ENCODE results near the gene FAM47E. TPM values are rescaled to one million over a fixed set of nuclear protein-coding genes. Genes with fewer than 3 reads are reported as not detected.
A peak's percentile ranks its signal among the peaks of the same experiment; 100 is the strongest.
"Not testable (repeated sequence)": the region's sequence is repeated elsewhere in the genome, so short reads cannot be mapped to it uniquely, and the experiment has no call there.

FAM47E gene
- polyA plus RNA-seq, 3 donors from 2014 or later = not detected

- Mint-ChIP-seq H3K27me3 (ENCODE audit: low read depth in 3 of 3) (peaks cover 10 to 24% (median 24%) of the 10 kb centered on the region in 3 donors), H3K27ac (no peak overlapping the region), H3K36me3 (no peaks in the 10 kb centered on the region), H3K4me1 (peaks cover 26 to 30% of the 10 kb centered on the region in 2 donors), H3K4me3 (no peak overlapping the region), H3K9me3 (no peaks in the 10 kb centered on the region)
- DNase-seq = no peak
These were observed 27.9 kb downstream of the FAM47E start for GRCh38 chr4:76279462-76279861.

DNA sequence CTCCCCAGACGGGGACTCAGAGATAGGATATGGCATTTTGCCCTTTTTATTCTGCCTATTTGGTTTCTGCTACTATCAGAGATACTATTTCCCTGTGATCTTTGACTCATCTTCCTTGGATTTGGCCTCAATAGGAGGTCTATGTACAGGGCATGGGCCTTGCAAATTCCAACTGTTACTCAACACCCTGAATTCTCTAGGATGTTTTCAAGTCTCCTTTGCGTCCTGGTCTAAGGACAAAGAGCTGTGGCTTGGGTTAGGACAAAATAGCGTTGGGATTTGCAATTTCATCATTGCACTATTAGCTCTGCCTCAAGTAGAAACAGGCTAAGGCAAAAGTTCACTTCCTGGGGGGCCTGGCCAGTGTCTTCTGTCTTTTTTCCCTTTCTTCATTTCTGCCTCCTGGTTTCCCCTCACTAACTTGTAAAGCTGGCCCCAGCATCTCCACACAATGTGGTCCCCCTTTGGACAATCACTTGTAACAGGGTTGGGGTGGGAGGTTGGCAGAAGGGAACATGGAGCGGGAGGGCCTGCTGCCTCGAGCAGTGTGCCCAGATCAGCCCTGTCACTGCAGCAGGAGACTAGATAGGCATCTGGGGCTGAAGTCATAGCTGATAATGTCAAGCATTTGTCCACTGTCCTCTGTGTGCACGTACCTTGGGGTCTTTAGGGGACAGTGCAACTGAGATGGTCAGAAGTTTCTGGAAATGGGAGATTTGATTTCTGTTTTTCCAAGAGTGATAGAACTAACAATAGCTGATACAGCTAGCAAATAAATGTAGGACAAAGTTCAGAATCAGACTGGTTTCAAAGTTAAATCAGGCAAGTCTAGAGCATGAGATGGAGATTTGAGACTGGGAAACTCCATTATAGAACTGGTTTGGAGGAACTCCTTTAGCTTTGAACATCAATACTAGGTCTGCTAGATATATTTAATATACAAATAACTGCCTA, 29.2 kb downstream of the FAM47E start:
- no peaks in the 10 kb centered on the region for H3K9me3 Mint-ChIP-seq
- H3K27ac Mint-ChIP-seq = no peak overlapping the region
- H3K4me3 Mint-ChIP-seq = no peak overlapping the region
- H3K36me3 Mint-ChIP-seq = no peaks in the 10 kb centered on the region
- DNase-seq = no peak
- peaks cover 26 to 29% of the 10 kb centered on the region in 2 donors for H3K4me1 Mint-ChIP-seq
- peaks cover 11 to 24% (median 19%) of the 10 kb centered on the region in 3 donors for H3K27me3 Mint-ChIP-seq (ENCODE audit: low read depth in 3 of 3)

DNA sequence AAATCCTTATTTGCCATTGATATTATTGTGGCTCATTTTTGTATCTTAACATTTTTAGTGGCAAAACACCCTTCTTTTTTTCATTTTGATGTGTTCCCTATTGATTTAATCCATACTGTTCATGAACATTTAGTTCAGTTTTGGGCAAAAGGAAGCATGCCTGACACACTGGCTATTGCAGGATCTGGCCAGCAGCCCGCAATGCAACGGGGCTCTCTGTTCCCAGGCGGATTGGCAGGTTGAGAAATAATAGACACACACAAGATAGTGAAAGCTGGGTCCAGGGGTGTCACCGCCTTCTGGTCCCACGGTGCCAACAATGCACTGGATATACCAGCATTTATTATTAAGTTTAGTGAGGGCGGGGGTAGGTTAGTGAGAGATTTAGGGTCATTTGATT, 30.1 kb downstream of the FAM47E start:
- not testable (repeated sequence) for DNase-seq, H3K36me3 Mint-ChIP-seq, H3K4me3 Mint-ChIP-seq, H3K9me3 Mint-ChIP-seq, H3K27ac Mint-ChIP-seq
- Mint-ChIP-seq H3K27me3 (ENCODE audit: low read depth in 3 of 3) (peaks cover 13 to 21% (median 16%) of the 10 kb centered on the region in 3 donors), H3K4me1 (peaks cover 19 to 21% of the 10 kb centered on the region in 2 donors)

- Mint-ChIP-seq H3K27me3 (ENCODE audit: low read depth in 3 of 3) (peaks cover 14 to 20% (median 15%) of the 10 kb centered on the region in 3 donors), H3K4me3 (no peak overlapping the region), H3K4me1 (peaks cover 5 to 7% of the 10 kb centered on the region in 2 donors), H3K9me3 (peaks cover 0 to 4% (median 2%) of the 10 kb centered on the region in 6 donors), H3K27ac (no peak overlapping the region), H3K36me3 (peaks cover 0 to 8% (median 6%) of the 10 kb centered on the region in 3 donors)
- DNase-seq = no peak
These were observed 31.6 kb downstream of the FAM47E start for GRCh38 chr4:76282941-76283689.

- Mint-ChIP-seq H3K36me3 (peaks cover 0 to 8% (median 6%) of the 10 kb centered on the region in 3 donors), H3K4me1 (peaks cover 5 to 7% of the 10 kb centered on the region in 2 donors), H3K4me3 (peak overlapping the region in 1 of 5 donors; percentile 27), H3K9me3 (peaks cover 0 to 4% (median 2%) of the 10 kb centered on the region in 6 donors), H3K27ac (no peak overlapping the region), H3K27me3 (ENCODE audit: low read depth in 3 of 3) (peaks cover 8 to 23% (median 9%) of the 10 kb centered on the region in 3 donors)
- peak in 1 of 3 donors; percentile 15 for DNase-seq
These were observed 32.4 kb downstream of the FAM47E start for GRCh38 chr4:76283900-76284299.

DNA sequence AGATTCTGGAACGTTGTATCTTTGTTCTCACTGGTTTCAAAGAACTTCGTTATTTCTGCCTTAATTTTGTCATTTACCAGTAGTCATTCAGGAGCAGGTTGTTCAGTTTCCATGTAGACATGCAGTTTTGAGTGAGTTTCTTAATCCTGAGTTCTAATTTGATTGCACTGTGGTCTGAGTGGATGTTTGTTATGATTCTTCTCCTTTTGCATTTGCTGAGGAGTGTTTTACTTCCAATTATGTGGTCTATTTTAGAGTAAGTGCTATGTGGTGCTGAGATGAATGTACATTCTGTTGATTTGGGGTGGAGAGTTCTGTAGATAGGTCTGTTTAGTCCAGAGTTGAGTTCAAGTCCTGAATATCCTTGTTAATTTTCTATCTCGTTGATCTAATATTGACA, 36.3 kb downstream of the FAM47E start:
- H3K9me3 Mint-ChIP-seq, H3K4me1 Mint-ChIP-seq, H3K4me3 Mint-ChIP-seq, DNase-seq, H3K27ac Mint-ChIP-seq, H3K36me3 Mint-ChIP-seq: not testable (repeated sequence)
- H3K27me3 Mint-ChIP-seq (ENCODE audit: low read depth in 3 of 3) = peaks cover 3 to 33% (median 6%) of the 10 kb centered on the region in 3 donors

DNA sequence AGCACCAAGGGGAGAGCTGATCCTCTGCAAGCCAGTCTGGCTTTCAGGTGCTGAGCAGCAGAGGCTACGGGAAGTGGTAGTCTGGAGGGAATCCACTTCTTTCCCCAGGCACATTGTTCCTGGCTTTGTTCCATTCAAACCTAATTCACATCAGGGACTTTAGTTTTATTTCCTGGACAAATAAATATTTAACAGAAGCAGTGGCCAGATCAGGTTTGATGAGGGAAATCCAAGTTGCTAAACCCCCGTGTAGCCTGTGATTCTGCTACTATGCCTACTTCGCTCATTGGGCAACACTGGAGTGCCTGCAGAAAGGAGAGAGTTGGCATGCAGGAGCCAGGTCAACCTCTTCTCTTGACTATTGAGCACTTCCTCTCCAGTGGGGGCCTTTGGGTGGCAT, 41.2 kb downstream of the FAM47E start:
- Mint-ChIP-seq H3K4me3 (no peak overlapping the region), H3K4me1 (no peaks in the 10 kb centered on the region), H3K36me3 (peaks cover 12 to 21% (median 13%) of the 10 kb centered on the region in 3 donors), H3K9me3 (peaks cover 0 to 17% (median 5%) of the 10 kb centered on the region in 6 donors), H3K27me3 (ENCODE audit: low read depth in 3 of 3) (peaks cover 0 to 22% (median 2%) of the 10 kb centered on the region in 3 donors), H3K27ac (no peak overlapping the region)
- DNase-seq = no peak

DNA sequence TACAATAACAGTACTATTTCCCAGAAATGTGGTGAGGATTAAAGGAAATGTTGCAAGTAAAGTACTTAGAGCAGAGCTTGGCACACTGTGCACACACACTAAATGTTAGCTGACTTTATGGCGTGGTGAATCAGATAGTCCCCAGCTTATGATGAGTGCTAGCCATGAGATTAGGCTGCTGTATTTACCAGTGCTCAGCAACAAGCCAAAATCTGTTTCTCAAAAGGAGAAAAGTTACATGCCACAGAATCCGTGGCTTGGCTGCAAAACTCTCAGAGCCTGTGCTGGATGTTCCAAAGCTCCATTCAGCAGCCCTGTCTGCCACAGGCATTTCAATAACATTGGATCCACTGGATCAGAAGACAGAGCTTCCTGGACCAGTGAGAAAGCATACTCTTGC, 42.3 kb downstream of the FAM47E start:
- Mint-ChIP-seq H3K27me3 (ENCODE audit: low read depth in 3 of 3) (peaks cover 2 to 13% (median 4%) of the 10 kb centered on the region in 3 donors), H3K36me3 (peaks cover 12 to 26% (median 19%) of the 10 kb centered on the region in 3 donors), H3K4me1 (no peaks in the 10 kb centered on the region), H3K27ac (no peak overlapping the region), H3K9me3 (peaks cover 4 to 26% (median 8%) of the 10 kb centered on the region in 6 donors), H3K4me3 (no peak overlapping the region)
- no peak for DNase-seq

DNA sequence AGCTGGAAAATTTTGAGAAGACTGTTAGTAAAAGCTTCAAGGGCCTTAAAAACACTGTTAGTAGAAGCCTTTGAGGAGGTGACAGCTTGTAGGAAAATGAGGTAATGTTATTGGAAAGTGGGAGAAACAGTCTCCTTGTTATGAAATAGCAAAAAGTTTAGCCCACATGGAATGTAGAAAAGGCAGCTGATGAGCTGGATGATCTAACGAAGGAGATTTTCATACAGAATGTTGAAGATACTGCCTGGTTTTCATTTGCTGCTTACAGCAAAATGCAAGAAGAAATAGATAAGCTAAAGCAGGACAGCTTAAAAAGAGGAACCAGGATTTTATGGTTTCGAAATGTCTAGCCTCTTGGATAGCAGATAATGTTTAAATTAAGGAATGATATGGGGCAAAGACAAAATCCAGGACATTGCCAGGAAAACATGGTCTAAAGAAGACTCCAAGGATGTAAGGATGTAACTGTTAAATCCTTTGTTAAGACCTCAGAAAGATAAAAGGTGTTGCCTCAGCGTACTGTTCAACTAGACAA, 44.8 kb downstream of the FAM47E start:
- Mint-ChIP-seq H3K27ac (no peak overlapping the region), H3K9me3 (peaks cover 4 to 26% (median 9%) of the 10 kb centered on the region in 6 donors), H3K36me3 (peaks cover 12 to 31% (median 19%) of the 10 kb centered on the region in 3 donors), H3K4me3 (no peak overlapping the region), H3K27me3 (ENCODE audit: low read depth in 3 of 3) (peaks cover 2 to 4% (median 2%) of the 10 kb centered on the region in 3 donors), H3K4me1 (peaks cover 7 to 8% of the 10 kb centered on the region in 2 donors)
- DNase-seq = no peak

DNA sequence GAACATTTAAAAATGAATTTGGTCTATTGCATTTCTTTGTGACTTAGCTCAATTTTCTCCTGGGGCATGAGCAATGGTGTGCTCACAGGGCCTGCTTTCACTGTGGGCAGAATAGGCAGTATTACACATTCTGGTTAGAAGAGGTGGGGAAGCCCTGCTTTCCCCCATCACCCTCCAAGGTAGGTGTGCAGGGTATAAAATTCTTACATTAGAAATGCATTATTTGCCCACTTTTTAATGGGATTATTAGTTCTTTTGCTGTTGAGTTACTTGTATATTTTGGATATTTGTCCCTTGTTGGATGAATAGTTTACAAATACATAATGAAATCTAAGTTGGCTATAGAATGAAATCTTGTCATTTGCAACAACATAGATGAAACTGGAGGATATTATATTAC, 46.7 kb downstream of the FAM47E start:
- Mint-ChIP-seq H3K4me1 (peaks cover 16 to 18% of the 10 kb centered on the region in 2 donors), H3K9me3 (peaks cover 4 to 26% (median 9%) of the 10 kb centered on the region in 6 donors), H3K36me3 (peaks cover 10 to 31% (median 19%) of the 10 kb centered on the region in 3 donors), H3K4me3 (no peak overlapping the region), H3K27ac (peak overlapping the region in 1 of 6 donors; percentile 12), H3K27me3 (ENCODE audit: low read depth in 3 of 3) (peaks cover 2% of the 10 kb centered on the region in 3 donors)
- no peak for DNase-seq

DNA sequence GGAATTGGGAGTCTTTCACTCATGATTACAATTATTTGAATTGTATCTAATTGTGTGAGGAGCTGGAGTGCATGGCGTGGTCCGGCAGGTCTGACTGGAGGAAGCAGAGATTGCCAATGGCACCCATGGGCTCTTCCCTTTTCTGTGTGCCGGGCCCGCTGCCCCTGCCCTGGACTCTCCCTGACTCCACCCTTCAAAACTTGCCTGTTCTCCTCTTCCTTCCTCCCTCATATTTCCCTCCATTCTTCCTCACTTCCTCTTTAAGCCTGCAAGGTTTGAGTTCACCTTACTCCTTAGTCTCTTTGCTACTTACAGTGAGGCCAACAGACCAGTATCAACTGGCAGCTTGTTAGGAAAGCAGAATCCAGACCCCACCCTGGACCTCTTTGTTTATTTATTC, 48.5 kb downstream of the FAM47E start:
- no peak overlapping the region for H3K27ac Mint-ChIP-seq
- no peak for DNase-seq
- peaks cover 9 to 24% (median 15%) of the 10 kb centered on the region in 3 donors for H3K36me3 Mint-ChIP-seq
- H3K4me1 Mint-ChIP-seq = peaks cover 29 to 34% of the 10 kb centered on the region in 2 donors
- peaks cover 2 to 4% (median 2%) of the 10 kb centered on the region in 3 donors for H3K27me3 Mint-ChIP-seq (ENCODE audit: low read depth in 3 of 3)
- H3K9me3 Mint-ChIP-seq = peaks cover 4 to 26% (median 9%) of the 10 kb centered on the region in 6 donors
- H3K4me3 Mint-ChIP-seq = no peak overlapping the region

- peak in 2 of 3 donors; percentile 7 to 11 for DNase-seq
- H3K4me1 Mint-ChIP-seq = peaks cover 38 to 43% of the 10 kb centered on the region in 2 donors
- H3K27me3 Mint-ChIP-seq (ENCODE audit: low read depth in 3 of 3) = peaks cover 2 to 10% (median 2%) of the 10 kb centered on the region in 3 donors
These were observed 49.7 kb downstream of the FAM47E start for GRCh38 chr4:76301068-76301774.

GRCh38 chr4:76301775-76302162, 50.2 kb downstream of the FAM47E start:
- Mint-ChIP-seq H3K9me3 (peaks cover 2 to 16% (median 8%) of the 10 kb centered on the region in 6 donors), H3K27me3 (ENCODE audit: low read depth in 3 of 3) (peaks cover 2 to 11% (median 2%) of the 10 kb centered on the region in 3 donors), H3K27ac (no peak overlapping the region), H3K4me3 (no peak overlapping the region), H3K4me1 (peaks cover 38 to 43% of the 10 kb centered on the region in 2 donors), H3K36me3 (peaks cover 5 to 16% (median 5%) of the 10 kb centered on the region in 3 donors)
- no peak for DNase-seq

More at GRCh38 chr4:76301068-76301774, 49.7 kb downstream of the FAM47E start:
- no peak overlapping the region for H3K4me3 Mint-ChIP-seq
- H3K9me3 Mint-ChIP-seq = peaks cover 4 to 21% (median 8%) of the 10 kb centered on the region in 6 donors
- peak overlapping the region in 1 of 6 donors; percentile 2 for H3K27ac Mint-ChIP-seq
- H3K36me3 Mint-ChIP-seq = peaks cover 5 to 16% (median 9%) of the 10 kb centered on the region in 3 donors

Data from immature natural killer cell (primary cell).